ENCODE measurements around the gene C1orf87.

The C1orf87 gene

GRCh38 chr1:60055336-60055735 is 18.2 kb downstream of the C1orf87 start:
- DNase-seq (ENCODE audit: low read depth, low spot score) = no peak
- H3K4me3 ChIP-seq (ENCODE audit: low read depth, low read length) = no peak overlapping the region
- TF ChIP-seq CTCF (IDR thresholded peaks at IDR 0.05; ENCODE audit: insufficient read depth, low read length, missing control alignments) = no peak
- CTCF ChIA-PET = no interaction called here
- POLR2A ChIA-PET = no interaction called here

GRCh38 chr1:60054374-60054773 is 19.2 kb downstream of the C1orf87 start:
- ChIA-PET POLR2A (no interaction called here), CTCF (no interaction called here)
- no peak for TF ChIP-seq CTCF (IDR thresholded peaks at IDR 0.05; ENCODE audit: insufficient read depth, low read length, missing control alignments)
- H3K4me3 ChIP-seq (ENCODE audit: low read depth, low read length) = no peak overlapping the region
- DNase-seq (ENCODE audit: low read depth, low spot score) = no peak

- H3K4me3 ChIP-seq (ENCODE audit: low read depth, low read length) = no peak overlapping the region
- POLR2A ChIA-PET = no interaction called here
- no peak for DNase-seq (ENCODE audit: low read depth, low spot score)
- TF ChIP-seq CTCF (IDR thresholded peaks at IDR 0.05; ENCODE audit: insufficient read depth, low read length, missing control alignments) = no peak
- CTCF ChIA-PET = no interaction called here
These were observed 21.0 kb downstream of the C1orf87 start for GRCh38 chr1:60052601-60053000.

GRCh38 chr1:60051191-60051590 is 22.4 kb downstream of the C1orf87 start:
- no peak overlapping the region for H3K4me3 ChIP-seq (ENCODE audit: low read depth, low read length)
- no peak for DNase-seq (ENCODE audit: low read depth, low spot score)
- POLR2A ChIA-PET = no interaction called here
- CTCF ChIA-PET = no interaction called here
- TF ChIP-seq CTCF (IDR thresholded peaks at IDR 0.05; ENCODE audit: insufficient read depth, low read length, missing control alignments) = no peak

- no peak for TF ChIP-seq CTCF (IDR thresholded peaks at IDR 0.05; ENCODE audit: insufficient read depth, low read length, missing control alignments)
- DNase-seq (ENCODE audit: low read depth, low spot score) = no peak
- ChIA-PET POLR2A (no interaction called here), CTCF (no interaction called here)
- H3K4me3 ChIP-seq (ENCODE audit: low read depth, low read length) = no peak overlapping the region
These were observed 24.4 kb downstream of the C1orf87 start for GRCh38 chr1:60049188-60049587.

- ChIA-PET CTCF (no interaction called here), POLR2A (no interaction called here)
- DNase-seq (ENCODE audit: low read depth, low spot score) = no peak
- no peak for TF ChIP-seq CTCF (IDR thresholded peaks at IDR 0.05; ENCODE audit: insufficient read depth, low read length, missing control alignments)
- no peak overlapping the region for H3K4me3 ChIP-seq (ENCODE audit: low read depth, low read length)
These were observed 28.7 kb downstream of the C1orf87 start for GRCh38 chr1:60044881-60045280.
